ENCODE data around the gene GNB1L.

The GNB1L gene

GRCh38 chr22:19765477-19766239, 89.0 kb downstream of the GNB1L start:
- H3K4me3 ChIP-seq (ENCODE audit: low read depth in 1 of 2, low read length in 2 of 2) = peak overlapping the region in 1 of 2 donors; percentile 21
- H3K27ac ChIP-seq (ENCODE audit: low read depth, low read length) = no peak overlapping the region
- H3K4me1 ChIP-seq (ENCODE audit: control insufficient read depth in 1 of 2, insufficient read depth in 2 of 2, low read length in 2 of 2) = peaks cover 7 to 10% of the 10 kb centered on the region in 2 donors
- no peak overlapping the region for H3K9ac ChIP-seq (ENCODE audit: low read depth in 1 of 2, low read length in 2 of 2)
- H3K36me3 ChIP-seq (ENCODE audit: control insufficient read depth in 1 of 2, insufficient read depth in 2 of 2, low read length in 2 of 2) = no peaks in the 10 kb centered on the region
- peaks cover 77 to 87% of the 10 kb centered on the region in 2 donors for H3K27me3 ChIP-seq (ENCODE audit: control insufficient read depth in 1 of 2, insufficient read depth in 2 of 2, low read length in 2 of 2)
- H3K9me3 ChIP-seq (ENCODE audit: control insufficient read depth in 1 of 2, low read length in 2 of 2) = no peaks in the 10 kb centered on the region

GRCh38 chr22:19764636-19765476, 89.8 kb downstream of the GNB1L start:
- H3K27ac ChIP-seq (ENCODE audit: low read depth, low read length) = no peak overlapping the region
- peaks cover 70 to 83% of the 10 kb centered on the region in 2 donors for H3K27me3 ChIP-seq (ENCODE audit: control insufficient read depth in 1 of 2, insufficient read depth in 2 of 2, low read length in 2 of 2)
- H3K4me3 ChIP-seq (ENCODE audit: low read depth in 1 of 2, low read length in 2 of 2) = no peak overlapping the region
- no peaks in the 10 kb centered on the region for H3K9me3 ChIP-seq (ENCODE audit: control insufficient read depth in 1 of 2, low read length in 2 of 2)
- peaks cover 7 to 10% of the 10 kb centered on the region in 2 donors for H3K4me1 ChIP-seq (ENCODE audit: control insufficient read depth in 1 of 2, insufficient read depth in 2 of 2, low read length in 2 of 2)
- no peaks in the 10 kb centered on the region for H3K36me3 ChIP-seq (ENCODE audit: control insufficient read depth in 1 of 2, insufficient read depth in 2 of 2, low read length in 2 of 2)
- H3K9ac ChIP-seq (ENCODE audit: low read depth in 1 of 2, low read length in 2 of 2) = no peak overlapping the region

GRCh38 chr22:19764299-19764593, 90.4 kb downstream of the GNB1L start:
- H3K9me3 ChIP-seq (ENCODE audit: control insufficient read depth in 1 of 2, low read length in 2 of 2) = no peaks in the 10 kb centered on the region
- no peaks in the 10 kb centered on the region for H3K36me3 ChIP-seq (ENCODE audit: control insufficient read depth in 1 of 2, insufficient read depth in 2 of 2, low read length in 2 of 2)
- peaks cover 10 to 11% of the 10 kb centered on the region in 2 donors for H3K4me1 ChIP-seq (ENCODE audit: control insufficient read depth in 1 of 2, insufficient read depth in 2 of 2, low read length in 2 of 2)
- H3K27ac ChIP-seq (ENCODE audit: low read depth, low read length) = no peak overlapping the region
- H3K9ac ChIP-seq (ENCODE audit: low read depth in 1 of 2, low read length in 2 of 2) = no peak overlapping the region
- peaks cover 70 to 83% of the 10 kb centered on the region in 2 donors for H3K27me3 ChIP-seq (ENCODE audit: control insufficient read depth in 1 of 2, insufficient read depth in 2 of 2, low read length in 2 of 2)
- no peak overlapping the region for H3K4me3 ChIP-seq (ENCODE audit: low read depth in 1 of 2, low read length in 2 of 2)

GRCh38 chr22:19763458-19764298, 91.0 kb downstream of the GNB1L start:
- Histone ChIP-seq H3K9me3 (ENCODE audit: control insufficient read depth in 1 of 2, low read length in 2 of 2) (no peaks in the 10 kb centered on the region), H3K4me3 (ENCODE audit: low read depth in 1 of 2, low read length in 2 of 2) (no peak overlapping the region), H3K4me1 (ENCODE audit: control insufficient read depth in 1 of 2, insufficient read depth in 2 of 2, low read length in 2 of 2) (peaks cover 10 to 11% of the 10 kb centered on the region in 2 donors), H3K9ac (ENCODE audit: low read depth in 1 of 2, low read length in 2 of 2) (no peak overlapping the region), H3K27ac (ENCODE audit: low read depth, low read length) (no peak overlapping the region), H3K36me3 (ENCODE audit: control insufficient read depth in 1 of 2, insufficient read depth in 2 of 2, low read length in 2 of 2) (no peaks in the 10 kb centered on the region), H3K27me3 (ENCODE audit: control insufficient read depth in 1 of 2, insufficient read depth in 2 of 2, low read length in 2 of 2) (peaks cover 72 to 83% of the 10 kb centered on the region in 2 donors)

- Histone ChIP-seq H3K36me3 (ENCODE audit: control insufficient read depth in 1 of 2, insufficient read depth in 2 of 2, low read length in 2 of 2) (no peaks in the 10 kb centered on the region), H3K4me3 (ENCODE audit: low read depth in 1 of 2, low read length in 2 of 2) (no peak overlapping the region), H3K4me1 (ENCODE audit: control insufficient read depth in 1 of 2, insufficient read depth in 2 of 2, low read length in 2 of 2) (peaks cover 4 to 8% of the 10 kb centered on the region in 2 donors), H3K27ac (ENCODE audit: low read depth, low read length) (no peak overlapping the region), H3K9me3 (ENCODE audit: control insufficient read depth in 1 of 2, low read length in 2 of 2) (no peaks in the 10 kb centered on the region), H3K27me3 (ENCODE audit: control insufficient read depth in 1 of 2, insufficient read depth in 2 of 2, low read length in 2 of 2) (peaks cover 68 to 81% of the 10 kb centered on the region in 2 donors), H3K9ac (ENCODE audit: low read depth in 1 of 2, low read length in 2 of 2) (no peak overlapping the region)
These were observed 91.9 kb downstream of the GNB1L start for GRCh38 chr22:19762568-19763457.

GRCh38 chr22:19761725-19762567, 92.7 kb downstream of the GNB1L start:
- no peak overlapping the region for H3K27ac ChIP-seq (ENCODE audit: low read depth, low read length)

GRCh38 chr22:19760951-19761724, 93.5 kb downstream of the GNB1L start:
- H3K9ac ChIP-seq (ENCODE audit: low read depth in 1 of 2, low read length in 2 of 2) = no peak overlapping the region
- no peaks in the 10 kb centered on the region for H3K9me3 ChIP-seq (ENCODE audit: control insufficient read depth in 1 of 2, low read length in 2 of 2)
- no peaks in the 10 kb centered on the region for H3K36me3 ChIP-seq (ENCODE audit: control insufficient read depth in 1 of 2, insufficient read depth in 2 of 2, low read length in 2 of 2)
- peaks cover 3 to 14% of the 10 kb centered on the region in 2 donors for H3K4me1 ChIP-seq (ENCODE audit: control insufficient read depth in 1 of 2, insufficient read depth in 2 of 2, low read length in 2 of 2)
- peaks cover 62 to 79% of the 10 kb centered on the region in 2 donors for H3K27me3 ChIP-seq (ENCODE audit: control insufficient read depth in 1 of 2, insufficient read depth in 2 of 2, low read length in 2 of 2)
- no peak overlapping the region for H3K27ac ChIP-seq (ENCODE audit: low read depth, low read length)
- no peak overlapping the region for H3K4me3 ChIP-seq (ENCODE audit: low read depth in 1 of 2, low read length in 2 of 2)

More at GRCh38 chr22:19761725-19762567, 92.7 kb downstream of the GNB1L start:
- Histone ChIP-seq H3K9me3 (ENCODE audit: control insufficient read depth in 1 of 2, low read length in 2 of 2) (no peaks in the 10 kb centered on the region), H3K4me1 (ENCODE audit: control insufficient read depth in 1 of 2, insufficient read depth in 2 of 2, low read length in 2 of 2) (peaks cover 0 to 10% of the 10 kb centered on the region in 2 donors), H3K4me3 (ENCODE audit: low read depth in 1 of 2, low read length in 2 of 2) (no peak overlapping the region), H3K27me3 (ENCODE audit: control insufficient read depth in 1 of 2, insufficient read depth in 2 of 2, low read length in 2 of 2) (peaks cover 62 to 80% of the 10 kb centered on the region in 2 donors), H3K9ac (ENCODE audit: low read depth in 1 of 2, low read length in 2 of 2) (no peak overlapping the region), H3K36me3 (ENCODE audit: control insufficient read depth in 1 of 2, insufficient read depth in 2 of 2, low read length in 2 of 2) (no peaks in the 10 kb centered on the region)

- Histone ChIP-seq H3K4me1 (ENCODE audit: control insufficient read depth in 1 of 2, insufficient read depth in 2 of 2, low read length in 2 of 2) (peaks cover 3 to 18% of the 10 kb centered on the region in 2 donors), H3K36me3 (ENCODE audit: control insufficient read depth in 1 of 2, insufficient read depth in 2 of 2, low read length in 2 of 2) (no peaks in the 10 kb centered on the region), H3K27ac (ENCODE audit: low read depth, low read length) (no peak within 1 kb of the TSS), H3K4me3 (ENCODE audit: low read depth in 1 of 2, low read length in 2 of 2) (no peak within 1 kb of the TSS), H3K27me3 (ENCODE audit: control insufficient read depth in 1 of 2, insufficient read depth in 2 of 2, low read length in 2 of 2) (peaks cover 67 to 82% of the 10 kb centered on the region in 2 donors), H3K9ac (ENCODE audit: low read depth in 1 of 2, low read length in 2 of 2) (no peak within 1 kb of the TSS), H3K9me3 (ENCODE audit: control insufficient read depth in 1 of 2, low read length in 2 of 2) (no peaks in the 10 kb centered on the region)
These were observed 94.4 kb downstream of the GNB1L start, which contains the start of gene TBX1 for GRCh38 chr22:19760058-19760950. TBX1 (plus strand) TSS chr22:19760778; CDS start chr22:19760844, 66 bp downstream.
